Femur (tissue), 1 donor: ENCODE results near the gene TMEM164.
"Not testable (repeated sequence)": the region's sequence is repeated elsewhere in the genome, so short reads cannot be mapped to it uniquely, and the experiment has no call there.

Source experiments
- DNase-seq: peaks from one replicate; pipeline ENCODE4 v3.0.0-alpha.2; 2017

The TMEM164 gene

DNA sequence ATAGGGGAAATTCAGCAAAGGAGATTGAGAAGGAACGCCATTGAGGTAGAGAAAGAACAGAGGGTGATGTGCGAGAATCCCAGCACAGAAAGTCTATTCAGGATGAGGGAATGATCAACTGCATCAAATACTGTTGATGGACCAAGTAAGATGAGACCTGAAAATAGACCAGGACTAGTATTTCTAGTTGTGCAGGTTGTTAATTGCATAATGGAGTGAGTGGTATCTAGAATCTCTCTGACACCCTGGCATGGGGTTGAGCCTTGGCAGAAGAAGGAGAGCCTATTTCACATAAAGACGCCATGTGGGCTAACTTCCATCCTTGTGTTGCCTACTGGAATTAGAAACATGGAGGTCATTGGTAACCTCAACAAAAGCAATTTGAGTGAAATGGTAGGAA lies 135.6 kb downstream of the TMEM164 start:
- DNase-seq = no peak

DNA sequence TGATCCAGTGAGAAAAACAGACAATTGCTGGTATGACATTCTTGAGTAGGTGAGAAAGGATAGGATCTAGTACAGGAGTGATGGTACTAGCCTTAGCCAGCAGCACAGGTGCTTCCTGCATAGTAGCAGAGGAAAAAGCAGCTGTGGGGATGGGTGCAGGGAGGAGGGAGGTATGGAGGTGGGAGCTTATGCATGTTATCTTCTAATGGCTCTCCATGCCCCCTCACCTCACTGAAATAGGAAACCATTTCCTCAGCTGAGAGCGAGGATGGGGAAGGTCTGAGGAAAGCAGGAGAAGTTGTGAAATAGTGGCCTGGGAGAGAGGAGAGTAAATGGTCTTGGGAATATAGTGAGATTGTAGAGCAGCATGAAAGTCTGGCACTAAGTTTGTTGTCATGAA lies 136.3 kb downstream of the TMEM164 start:
- no peak for DNase-seq

DNA sequence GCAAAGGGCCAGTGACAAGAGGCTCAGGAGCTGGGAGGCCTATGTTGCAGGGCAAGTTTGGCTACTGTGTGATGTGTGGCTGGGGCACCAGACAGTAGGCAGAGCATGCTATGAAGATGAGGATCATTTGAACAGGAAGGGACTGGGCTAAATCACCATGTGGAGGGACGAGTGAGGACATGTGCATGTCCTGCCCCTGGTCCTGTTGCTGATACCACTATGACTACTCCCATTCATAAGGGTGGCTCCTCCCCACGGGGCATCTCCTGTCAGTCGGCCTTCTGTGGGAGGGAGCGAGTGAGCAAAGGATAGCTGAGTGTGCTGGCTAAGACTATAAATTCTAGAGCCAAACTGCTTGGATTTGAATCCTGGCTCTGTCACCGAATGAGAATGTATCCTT lies 139.2 kb downstream of the TMEM164 start:
- DNase-seq = no peak

DNA sequence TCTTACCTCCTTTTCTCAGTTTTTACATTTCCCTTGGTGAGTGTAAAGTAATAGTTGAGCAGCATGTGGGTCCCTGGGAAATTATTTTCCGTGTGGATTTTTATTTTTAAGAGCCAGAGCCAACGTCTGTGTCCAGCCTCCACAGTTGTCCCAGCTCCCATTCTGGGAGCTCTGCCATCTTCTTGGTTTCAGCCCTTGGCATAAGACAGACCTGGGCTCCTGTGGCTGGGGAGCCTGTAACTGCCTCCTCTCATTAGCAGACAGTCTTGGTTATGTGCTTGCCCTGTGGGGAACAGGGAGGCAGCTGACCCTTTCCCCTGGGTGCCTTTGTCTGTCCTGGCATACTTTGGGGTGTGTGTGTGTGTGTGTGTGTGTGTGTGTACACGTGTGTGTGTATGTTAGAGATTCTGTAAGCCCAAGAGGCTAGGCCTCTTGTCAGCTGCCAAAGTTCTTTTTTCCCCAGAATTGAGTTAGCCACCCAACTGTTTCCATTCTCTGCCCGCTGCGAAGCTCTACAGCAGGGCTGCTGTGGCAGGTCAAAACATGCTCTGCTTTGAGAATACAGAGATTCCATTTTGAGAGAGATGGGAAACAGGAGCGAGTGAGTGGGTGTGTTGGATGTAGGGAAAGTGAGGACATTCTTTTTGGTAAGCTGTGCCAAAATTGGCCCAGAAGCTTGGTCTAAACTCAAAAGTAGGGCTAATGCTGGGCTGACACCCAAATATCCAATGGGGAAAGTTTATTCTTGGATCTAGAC lies 140.7 kb downstream of the TMEM164 start:
- DNase-seq = no peak

DNA sequence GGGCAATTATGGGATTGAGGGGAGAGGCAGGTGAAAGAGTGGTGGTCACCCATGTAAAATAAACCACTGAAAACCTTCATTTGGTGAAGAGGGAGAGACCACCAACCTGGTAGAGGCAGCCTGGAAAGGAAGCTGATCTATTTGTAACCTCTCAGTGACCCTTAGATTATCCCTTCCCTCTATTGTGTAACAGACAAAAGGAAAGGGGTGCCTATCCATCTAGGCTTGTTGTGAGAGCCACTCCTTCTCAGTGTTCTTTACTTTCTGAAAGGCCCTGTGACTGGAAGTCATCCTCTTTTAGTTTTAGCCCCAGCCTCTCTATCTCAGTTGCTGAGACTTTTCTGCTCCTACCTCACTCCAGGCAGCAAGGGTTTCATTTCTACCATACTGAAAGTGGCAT lies 142.4 kb downstream of the TMEM164 start:
- DNase-seq = no peak

DNA sequence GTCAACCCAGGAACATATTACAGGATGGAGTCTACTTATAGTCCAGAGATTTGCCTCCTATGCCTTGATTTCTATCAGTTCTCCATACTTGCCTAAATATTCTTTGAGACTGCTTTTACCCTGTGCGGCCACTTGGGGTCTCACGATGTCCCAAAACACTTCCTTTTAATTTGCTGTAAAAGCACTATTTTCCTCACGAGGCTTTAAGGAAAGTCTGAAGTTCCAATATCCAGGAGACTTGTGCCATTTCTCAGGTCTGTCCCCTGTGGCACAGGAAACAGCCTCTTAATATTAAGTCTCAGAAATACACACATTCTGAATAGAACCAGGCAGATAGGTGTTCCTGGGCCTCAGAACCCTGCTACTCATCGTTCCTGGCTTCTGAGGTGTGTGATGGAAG lies 142.9 kb downstream of the TMEM164 start:
- DNase-seq = no peak

DNA sequence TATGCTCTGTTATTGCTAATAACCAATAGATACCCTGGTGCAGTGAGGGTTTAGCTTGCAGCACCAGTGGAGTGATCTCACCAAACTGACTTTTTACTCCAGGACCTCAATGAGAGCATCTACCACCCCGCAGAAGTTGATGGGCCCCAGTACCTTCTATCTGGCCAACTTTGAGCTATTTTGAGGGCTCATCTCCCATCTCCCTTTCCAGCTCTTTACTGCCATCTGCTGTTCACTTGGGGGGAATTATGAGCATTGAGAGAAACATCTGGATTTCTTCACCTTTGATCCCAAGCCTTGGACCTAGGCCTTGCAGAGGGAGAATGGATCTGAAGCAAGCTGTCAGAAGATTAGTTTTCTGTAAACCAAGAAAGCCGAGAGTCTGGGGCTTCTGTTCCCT lies 143.6 kb downstream of the TMEM164 start:
- DNase-seq = no peak

DNA sequence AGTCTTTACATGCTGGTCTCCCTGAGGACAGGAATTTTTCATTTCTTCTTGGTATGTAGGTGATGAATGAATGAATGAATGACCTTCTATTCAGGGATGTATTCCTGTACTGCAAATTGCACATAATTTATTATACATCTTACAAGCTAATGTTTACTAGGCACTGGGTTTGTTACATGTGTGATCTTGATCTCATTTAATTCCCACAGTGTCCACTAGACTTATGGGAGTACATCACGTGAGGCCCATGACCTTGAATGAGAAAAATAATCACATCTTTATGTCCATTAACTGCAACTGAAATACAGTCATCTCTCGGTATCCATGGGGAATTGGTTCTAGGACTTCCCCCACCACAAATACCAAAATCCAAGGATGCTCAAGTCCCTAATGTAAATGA lies 150.3 kb downstream of the TMEM164 start:
- DNase-seq = no peak

DNA sequence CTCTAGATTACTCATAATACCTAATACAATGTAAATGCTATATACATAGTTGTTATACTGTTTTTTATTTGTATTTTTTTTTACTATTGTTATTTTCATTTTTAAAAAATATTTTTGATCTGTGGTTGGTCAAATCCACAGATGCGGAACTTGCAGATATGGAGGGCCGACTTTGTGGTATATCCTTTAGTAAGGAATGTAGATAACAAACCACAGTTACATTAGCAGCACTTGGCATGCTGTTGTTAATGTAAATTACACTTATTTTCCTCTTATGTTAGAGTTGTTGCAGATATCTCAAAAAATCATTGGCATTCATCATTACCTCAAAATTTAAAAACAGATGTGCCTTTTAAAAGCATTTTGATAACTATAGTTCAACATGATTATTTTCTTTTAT lies 151.0 kb downstream of the TMEM164 start:
- no peak for DNase-seq

DNA sequence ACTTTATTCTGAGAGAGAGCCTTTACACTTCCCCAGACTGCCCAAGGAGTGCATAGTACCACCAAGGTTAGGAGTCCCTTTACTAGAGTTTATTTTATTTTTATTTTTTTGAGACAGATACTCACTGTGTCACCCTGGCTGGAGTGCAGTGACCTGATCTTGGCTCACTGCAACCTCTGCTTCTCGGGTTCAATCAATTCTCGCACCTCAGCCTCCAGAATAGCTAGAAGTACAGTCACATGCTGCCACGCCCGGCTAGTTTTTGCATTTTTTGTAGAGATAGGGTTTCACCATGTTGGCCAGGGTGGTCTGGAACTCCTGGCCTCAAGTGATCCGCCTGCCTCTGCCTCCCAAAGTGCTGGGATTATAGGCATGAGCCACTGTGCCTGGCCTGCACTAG lies 151.4 kb downstream of the TMEM164 start:
- DNase-seq = not testable (repeated sequence)

DNA sequence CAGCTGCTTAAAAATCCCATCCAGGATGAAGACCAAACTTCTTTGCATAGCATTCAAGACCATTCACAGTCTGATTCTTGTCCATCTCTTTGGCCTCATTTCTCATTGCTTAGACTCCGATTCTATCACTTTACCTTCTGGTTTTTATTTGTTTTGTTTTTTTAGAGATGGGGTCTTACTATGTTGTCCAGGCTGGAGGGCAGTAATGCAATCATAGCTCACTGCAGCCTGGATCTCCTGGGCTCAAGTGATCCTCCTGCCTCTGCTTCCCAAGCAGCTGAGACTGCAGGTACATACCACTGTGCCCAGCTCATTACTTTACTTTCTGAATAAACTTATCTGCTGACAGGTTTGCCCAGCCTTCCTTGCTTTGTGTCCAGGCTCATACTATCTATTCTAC lies 152.8 kb downstream of the TMEM164 start:
- DNase-seq = no peak

DNA sequence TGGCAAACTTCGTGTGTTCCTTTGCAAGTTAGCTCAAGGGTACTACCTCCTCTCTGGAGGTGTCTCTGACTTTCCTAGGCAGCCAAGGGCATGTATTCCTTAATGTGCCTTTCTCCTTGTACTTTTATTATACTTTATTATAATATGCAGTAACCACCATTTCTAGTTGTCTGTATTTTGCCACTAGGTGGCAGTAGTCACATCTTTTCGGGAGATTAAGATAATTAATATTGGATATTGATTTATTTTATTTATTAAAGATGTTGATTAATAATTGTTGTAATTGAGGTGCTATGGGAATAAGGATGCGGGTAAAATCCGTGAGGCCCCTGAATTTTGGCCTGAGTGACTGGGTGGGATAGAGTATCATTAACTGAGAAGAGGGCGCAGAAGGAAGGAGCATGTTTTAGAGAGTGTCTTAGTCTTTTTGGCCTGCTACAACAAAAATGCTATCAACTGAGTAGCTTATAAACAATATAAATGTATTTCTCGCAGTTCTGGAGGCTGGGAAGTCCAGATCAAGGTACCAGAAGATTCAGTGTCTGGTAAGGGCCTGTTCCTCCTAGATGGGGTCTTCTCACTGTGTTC lies 153.3 kb downstream of the TMEM164 start:
- DNase-seq = no peak

DNA sequence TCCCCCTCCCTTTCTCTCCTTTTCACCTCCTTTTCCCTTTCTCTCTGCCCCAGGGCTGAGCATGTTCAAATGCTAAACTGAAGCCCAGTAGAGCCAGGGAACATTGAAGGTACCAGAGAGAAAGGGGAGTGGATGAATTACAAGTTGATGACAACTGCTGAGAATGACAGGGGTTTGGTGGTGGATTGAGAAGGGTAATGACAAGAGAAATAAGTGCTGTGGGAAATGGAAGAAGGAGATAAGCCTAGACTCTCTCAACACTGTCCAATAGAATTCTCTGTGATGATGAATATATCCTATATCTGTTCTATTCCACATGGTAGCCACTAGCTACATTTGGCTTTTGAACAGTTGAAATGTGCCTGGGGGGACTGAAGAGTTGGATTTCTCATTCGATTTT lies 154.5 kb downstream of the TMEM164 start:
- DNase-seq = no peak

DNA sequence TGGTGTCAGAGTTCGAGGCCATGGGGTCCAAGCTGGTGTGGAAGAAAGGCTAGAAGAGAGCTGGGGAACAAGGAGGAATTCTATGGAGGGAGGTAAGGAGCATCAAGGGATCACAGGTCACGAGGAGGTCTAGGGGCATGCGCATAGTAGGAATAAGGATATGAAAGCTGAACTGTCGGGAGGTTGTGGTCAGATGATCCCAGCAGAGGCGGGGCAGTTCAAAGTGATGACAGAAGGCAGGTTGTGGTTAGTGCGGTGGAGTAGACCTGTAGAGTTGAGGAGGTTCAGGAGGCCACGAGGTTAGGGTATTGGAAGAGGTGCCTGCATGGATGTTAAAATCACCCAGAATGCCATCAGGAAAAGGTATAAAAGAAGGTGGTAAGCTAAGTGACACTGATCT lies 156.3 kb downstream of the TMEM164 start:
- DNase-seq = no peak

DNA sequence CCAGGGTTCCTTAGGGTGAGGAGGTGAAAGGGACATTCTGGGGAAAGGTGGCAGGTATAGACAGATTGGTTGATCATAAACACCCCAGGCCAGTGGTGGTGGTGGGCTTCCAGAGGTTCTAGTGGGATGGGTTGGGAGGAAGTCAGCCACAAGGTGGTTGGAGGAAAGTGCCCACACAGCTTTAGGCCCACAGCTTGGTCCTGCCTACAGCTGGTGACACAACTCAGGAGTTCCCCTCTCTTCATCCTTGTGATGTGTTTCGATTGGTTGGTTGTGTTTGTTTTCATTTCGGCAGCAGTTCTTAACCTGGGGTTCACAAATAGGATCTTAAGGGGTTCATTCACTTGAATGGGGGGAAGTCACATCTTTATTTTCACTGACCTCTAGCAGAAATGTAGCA lies 157.0 kb downstream of the TMEM164 start:
- DNase-seq = no peak

DNA sequence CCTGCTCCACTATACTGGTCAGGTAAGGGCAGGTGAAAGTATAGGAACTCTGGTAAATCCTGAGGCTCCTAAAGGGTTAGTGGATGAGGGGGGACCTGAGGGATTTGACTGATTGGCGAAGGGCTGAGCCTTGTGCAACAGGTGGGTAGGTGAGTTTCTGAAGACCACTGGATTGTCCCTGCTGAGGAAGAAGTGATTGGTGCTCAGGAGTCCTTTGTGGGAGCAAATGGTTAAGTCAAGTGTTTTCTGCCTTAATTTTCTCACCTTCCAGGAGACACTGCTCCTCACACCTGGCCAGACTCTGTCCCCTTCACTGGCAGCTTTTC lies 158.4 kb downstream of the TMEM164 start:
- no peak for DNase-seq

DNA sequence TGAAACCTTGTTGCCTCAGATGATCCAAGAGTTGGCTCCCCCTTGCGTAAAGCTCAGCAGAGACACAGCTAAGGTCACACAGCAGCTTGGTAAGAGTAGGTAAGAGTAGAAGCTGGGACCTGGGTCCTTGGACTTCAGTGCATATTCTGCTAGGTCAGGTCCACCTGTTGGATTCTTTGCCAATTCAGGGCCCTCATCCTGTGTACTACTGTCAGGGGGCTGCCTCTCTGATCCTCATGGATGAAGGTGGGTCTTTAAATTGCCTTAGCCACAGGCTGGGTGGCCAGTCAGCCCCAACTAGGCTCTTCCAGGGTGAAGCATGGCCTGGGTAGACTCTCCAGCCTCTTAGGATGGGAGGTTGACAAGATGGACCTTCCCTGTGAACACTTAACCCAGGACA lies 159.2 kb downstream of the TMEM164 start:
- DNase-seq = no peak

DNA sequence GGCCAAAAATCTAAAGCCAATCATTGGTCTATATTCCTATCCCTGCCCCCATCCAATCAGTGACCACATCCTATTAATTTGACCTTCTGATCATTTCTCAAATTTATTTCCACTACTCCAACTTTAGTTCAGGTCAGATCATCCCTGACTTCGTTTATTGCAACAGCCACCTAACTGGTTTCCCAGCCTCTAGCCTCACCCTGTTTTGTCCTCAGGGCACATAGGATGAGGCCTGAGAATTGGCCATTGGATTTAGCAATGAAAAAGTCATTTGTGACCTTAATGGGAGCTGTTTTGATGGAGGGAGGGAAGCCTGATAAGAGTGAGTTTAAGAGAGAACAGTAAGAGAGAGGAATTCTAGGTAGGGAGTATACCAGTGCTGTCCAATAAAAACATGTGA lies 160.0 kb downstream of the TMEM164 start:
- DNase-seq = no peak

DNA sequence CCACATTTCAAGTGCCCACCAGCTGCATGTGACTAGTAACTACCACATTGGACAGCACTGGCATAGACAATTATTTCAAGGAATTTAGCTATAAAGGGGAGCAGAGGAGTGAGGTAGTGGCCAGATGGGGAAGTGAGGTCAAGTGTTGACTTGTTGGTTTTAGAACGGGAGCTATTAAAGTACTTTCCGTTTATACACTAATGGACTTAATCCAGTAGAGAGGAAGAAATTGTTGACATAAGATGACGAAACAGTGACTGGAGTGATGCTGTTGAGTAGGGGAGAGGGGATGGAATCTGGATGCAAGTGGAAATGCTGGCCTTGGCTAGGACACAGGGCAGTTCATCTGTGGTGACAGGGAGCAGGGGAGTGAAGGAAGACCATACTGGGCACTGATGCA lies 160.6 kb downstream of the TMEM164 start:
- DNase-seq = no peak

DNA sequence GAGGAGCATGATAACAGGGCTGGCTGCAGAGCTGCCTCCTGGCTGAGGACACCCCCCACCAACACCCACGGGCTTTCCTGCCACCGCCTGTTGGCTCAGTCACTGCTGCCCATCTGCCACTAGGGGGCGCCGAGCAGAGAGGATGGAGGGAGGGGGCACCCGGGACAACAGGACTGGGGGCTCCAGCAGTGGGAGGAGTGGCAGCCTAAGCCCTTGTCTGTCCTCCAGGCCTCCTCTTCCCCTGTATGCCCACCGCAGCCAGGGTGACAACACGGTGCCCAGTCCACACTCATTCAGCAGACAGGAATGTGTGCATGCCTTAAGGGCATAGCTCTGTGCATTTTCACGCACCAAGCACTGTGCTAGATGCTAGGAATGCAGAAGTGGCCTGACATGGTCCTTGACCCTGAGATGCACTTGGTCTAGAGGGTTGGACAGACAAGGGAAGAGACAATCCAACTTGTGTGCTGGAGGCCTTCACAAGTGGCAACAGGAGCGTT lies 165.1 kb downstream of the TMEM164 start:
- no peak for DNase-seq

DNA sequence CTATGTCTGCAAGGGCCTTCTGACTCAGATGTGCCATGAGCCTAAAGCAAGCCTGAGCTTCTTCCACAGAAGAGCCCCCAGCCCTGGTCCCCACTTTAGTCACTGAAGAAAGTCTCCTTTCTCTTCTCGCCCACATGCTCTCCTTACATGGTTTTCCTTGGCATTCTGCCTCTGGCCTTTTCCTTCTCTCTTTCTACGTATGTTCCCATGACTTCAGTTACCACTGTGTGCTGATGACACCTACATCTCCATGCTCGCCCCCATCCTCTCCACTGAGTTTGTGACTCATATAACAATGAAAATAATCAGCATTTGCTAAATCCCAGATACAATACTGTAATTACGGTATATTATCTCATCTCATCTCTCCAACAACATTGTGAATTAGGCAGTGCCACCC lies 165.7 kb downstream of the TMEM164 start:
- no peak for DNase-seq

DNA sequence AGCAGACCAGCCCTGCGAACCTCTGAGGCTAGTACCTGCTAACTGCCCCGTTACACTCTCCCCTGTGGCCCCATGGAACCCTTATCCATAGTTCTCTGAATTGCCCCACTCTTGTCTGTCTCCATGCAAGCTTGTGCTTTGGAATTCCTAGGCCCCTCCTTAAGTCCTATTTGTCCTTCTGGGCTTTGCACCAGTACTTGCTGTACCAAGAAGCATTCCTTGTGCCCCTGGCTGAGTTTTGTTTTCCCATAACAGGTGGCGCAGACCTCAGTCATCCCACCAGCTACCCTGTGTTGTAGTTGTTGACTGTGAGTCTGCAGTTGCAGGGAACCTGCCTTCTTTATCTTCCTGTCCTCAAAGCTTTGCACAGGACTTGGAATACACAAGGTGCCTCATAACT lies 167.1 kb downstream of the TMEM164 start:
- DNase-seq = no peak

DNA sequence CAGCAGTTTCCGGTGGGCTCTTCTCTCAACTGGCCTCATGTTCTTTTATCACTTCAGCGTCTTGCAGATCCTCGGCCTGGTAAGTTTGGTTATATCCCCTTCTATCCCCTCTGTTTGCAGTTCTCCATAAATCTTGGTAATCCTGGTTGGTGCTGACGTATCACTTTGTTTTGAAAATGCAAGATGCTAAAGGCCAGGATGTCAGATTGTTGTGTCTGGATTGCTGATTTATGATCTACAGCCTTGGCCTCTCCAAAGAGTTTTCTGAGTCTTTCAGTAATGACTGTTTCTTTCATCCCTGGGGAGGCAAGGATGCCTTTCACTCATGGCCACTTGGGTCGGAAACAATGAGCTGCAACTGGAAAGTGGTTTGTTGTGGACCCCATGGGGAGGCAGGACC lies 168.5 kb downstream of the TMEM164 start:
- DNase-seq = no peak

DNA sequence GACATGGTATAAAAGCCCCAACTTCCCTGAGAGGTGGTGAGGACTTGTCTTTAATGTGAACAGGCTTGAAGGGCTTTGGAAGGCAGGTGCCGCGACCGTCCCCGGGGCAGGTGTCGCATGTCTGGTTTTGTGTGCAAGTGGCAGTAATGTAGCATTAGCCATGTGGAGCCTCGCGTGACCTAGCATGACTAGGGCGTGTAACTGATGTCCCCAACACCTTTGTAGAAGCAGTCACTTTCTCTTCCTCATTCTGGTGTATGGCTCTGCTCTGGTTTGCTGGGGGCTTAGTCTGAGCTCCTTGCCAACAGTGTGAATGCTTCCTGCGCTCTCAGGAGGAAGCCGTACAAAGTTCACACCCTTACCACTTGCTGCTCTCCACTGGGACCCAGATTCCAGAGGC lies 169.3 kb downstream of the TMEM164 start:
- DNase-seq = no peak
